H1 (cell line): ENCODE results near the gene ASIC2.

Experiments used
- CHD2 ChIP-seq: IDR thresholded peaks from 2 replicates; pipeline ENCODE4 v1.6.1; 2012; ENCODE audit warnings: low read length, improper control_type of control experiment
- EP300 ChIP-seq, 2 experiments: IDR thresholded peaks; 1 replicate in 1 of 2; 2 replicates in 1 of 2; pipeline ENCODE4 v1.6.1; 2011 to 2012; ENCODE audit warnings: low read depth in 2 of 2, low read length in 2 of 2, mild to moderate bottlenecking in 2 of 2, borderline replicate concordance in 1 of 2, inconsistent platforms in 1 of 2, moderate library complexity in 1 of 2
- JUND ChIP-seq: IDR thresholded peaks from 2 replicates; pipeline ENCODE4 v1.6.1; 2011; ENCODE audit warnings: mild to moderate bottlenecking, improper control_type of control experiment, low read length

DNA sequence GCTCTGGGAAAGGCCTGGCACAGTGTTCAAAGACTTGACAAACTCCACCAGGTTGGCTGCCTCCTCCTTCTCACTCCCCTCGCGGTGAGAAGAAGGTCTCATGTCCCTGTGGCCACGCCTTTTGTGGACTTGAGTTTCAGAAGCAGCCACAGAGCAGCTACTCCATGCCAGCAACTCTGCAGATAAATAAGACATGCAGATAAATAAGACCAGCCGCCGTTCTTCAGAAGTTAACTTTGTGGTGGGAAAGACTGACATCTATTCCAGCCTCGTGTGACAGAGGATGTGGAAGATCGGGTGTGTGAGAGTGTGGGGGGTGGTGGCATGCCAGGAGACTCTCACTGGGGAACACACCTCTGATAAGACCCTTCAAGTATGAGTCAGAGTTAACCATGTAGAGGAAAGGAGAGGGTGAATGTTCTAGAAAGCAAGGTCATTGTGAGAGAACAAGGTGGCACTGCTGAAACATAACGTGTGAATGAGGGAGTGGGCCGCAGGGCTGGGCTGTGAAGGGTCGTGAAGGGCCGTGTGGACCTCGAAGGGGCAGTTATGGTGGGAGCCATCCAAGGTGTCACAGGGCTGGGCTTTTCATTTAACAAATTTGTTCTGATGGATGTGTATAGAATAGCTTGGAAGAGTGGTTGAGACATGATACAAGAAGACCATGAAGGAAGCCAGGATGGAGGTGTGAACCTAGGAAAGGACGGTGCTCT lies 300.6 kb downstream of the ASIC2 start:
- no peak for TF ChIP-seq CHD2
- no peak for TF ChIP-seq JUND
- no peak for TF ChIP-seq EP300 (IDR thresholded peaks at IDR 0.05; ENCODE audit: borderline replicate concordance in 1 of 2, low read depth in 2 of 2, low read length in 2 of 2)
